HG03064 (cell line): ENCODE data around the gene GTF2A2.
"Not testable (repeated sequence)": the region's sequence is repeated elsewhere in the genome, so short reads cannot be mapped to it uniquely, and the experiment has no call there.

Experiments used
- ATAC-seq: cut with Tn5 transposase; IDR thresholded peaks from one replicate; pipeline ENCODE4 v1.9.1; 2021; ENCODE audit warnings: low read depth; ENCODE audit not compliant: unreplicated experiment

Gene GTF2A2, protein sequence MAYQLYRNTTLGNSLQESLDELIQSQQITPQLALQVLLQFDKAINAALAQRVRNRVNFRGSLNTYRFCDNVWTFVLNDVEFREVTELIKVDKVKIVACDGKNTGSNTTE

DNA sequence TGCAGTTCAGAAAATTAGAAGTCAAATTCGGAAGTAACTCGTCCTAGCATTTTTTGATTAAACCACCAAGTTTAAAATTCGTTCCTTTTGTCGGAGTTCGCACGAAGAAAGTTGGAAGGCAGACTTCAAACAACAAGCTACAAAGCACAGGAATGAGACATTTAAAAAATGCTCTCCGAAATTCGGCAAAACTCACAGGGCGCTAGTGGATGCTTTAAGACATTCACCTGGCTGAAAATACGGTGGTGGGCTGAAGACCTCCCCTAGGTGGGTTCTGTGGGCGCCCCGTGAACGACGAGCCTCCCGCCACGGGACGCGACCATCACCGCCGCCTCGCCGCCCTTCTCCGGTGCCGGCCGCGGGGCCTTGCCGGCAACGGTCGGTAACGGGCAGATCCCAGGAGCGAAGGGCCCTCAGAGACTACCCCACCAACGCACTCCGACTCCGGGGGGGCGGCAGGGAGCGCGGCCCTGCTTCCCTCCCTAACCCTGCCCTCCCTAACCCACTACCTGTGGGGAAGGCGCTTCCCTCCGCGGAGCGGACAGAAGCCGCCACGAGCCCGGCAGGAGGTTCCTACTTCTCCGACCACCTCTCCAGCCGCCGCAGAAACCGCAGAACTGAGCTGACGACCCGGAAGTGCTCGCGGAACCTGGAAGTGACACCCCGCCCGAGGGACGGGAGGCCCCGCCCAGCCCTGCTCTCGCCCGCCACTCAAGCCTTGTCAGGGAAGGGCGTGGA, at the start of gene GTF2A2:
Gene GTF2A2, minus strand, starts transcription at position 619 of the 738 bp plus-strand sequence. CDS start 5,238 bp downstream, outside the sequence.
- peak; percentile 99 for ATAC-seq

DNA sequence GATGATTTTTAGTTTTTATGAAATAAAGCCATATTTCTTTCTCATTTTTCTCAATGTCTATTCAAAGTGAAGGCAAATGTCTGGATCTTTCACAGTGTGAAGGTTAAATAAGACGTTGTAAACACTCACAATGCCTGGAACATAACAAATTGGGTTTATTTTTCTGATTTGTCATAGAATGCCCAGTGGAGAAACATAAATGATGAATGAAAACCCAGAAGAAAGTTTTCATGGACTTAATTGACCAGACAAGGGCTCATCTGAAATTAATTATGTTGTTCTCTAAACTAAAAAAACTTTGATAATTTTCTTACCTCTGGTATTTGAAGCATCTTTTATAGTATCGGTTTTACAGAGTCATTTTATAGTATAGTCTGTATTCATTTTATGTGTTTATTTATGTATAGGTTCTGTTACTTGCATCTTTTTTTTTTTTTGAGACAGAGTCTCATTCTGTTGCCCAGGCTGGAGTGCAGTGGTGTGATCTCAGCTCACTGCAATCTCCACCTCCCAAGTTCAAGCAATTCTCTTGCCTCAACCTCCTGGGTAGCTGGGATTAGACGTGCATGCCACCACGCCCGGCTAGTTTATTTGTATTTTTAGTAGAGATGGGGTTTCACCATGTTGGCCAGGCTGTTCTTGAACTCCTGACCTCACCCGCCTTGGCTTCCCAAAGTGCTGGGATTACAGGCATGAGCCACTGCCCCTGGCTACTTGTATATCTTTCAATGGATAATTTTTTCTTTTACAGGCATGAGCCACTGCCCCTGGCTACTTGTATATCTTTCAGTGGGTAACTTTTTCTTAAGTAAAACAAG, 46.9 kb upstream of the GTF2A2 start:
- ATAC-seq, result no peak

DNA sequence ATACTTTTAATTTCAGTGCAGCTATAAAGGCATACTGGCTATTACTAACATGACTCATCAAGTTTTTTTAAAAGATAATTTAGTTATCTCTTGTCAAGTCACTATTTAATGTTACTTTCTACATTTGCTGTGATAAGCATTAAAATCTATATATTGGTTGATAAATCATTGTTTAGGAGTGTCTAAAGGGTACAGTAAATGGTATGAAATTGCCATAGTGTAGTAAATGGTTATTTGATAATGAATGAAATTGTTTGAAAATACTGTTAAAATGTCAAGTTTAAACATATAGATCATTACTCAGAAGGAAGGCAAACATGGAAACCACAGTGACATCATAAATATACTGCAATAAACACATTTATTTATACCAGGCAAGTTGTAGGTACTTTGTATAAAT, 45.0 kb upstream of the GTF2A2 start:
- no peak for ATAC-seq

DNA sequence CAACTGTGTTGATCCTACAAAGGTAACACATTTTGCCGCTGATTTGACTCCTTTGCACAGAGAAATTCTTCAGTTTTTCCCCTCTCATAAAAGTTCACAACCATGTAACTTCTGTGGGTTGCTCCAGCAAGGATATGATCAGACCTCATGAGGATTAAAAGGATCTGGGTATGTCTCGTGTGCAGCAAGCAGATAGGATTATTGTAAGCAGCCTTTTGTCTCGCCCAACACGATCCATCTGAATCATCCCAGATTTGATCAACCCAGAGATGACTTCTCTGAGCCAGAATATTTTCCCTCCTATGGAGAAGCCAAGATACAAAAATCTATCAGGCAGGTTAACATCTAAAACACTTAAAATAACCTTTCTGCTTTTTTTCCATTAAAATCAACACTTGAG, 44.6 kb upstream of the GTF2A2 start:
- ATAC-seq, result no peak

DNA sequence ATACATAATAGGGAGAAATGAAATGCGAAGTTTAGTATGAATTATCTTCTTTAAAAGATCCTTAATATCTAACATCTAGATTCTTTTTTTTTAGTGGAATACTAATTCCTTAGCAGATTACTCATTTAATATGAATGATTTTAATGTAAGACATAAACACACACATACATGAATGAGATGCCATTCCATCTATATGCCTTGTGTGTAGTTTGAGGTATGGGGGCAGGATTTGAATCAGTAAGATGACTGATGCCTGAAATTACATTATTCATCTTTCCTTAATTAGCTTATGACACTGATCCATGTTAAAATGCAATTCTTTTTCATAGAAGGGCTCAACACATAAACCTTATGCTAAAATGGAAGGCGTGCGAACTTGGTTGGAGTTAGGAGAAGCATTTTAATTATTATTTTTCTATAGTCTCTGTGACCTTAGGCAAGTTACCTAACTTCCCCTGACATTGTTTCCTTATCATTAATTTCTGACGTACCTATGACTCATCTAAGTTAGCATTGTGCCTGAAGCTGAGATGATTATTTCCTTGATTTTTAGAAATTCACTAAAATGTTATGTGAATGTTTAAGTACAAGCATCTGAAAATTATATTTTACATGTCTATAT, 42.6 kb upstream of the GTF2A2 start:
- no peak for ATAC-seq

DNA sequence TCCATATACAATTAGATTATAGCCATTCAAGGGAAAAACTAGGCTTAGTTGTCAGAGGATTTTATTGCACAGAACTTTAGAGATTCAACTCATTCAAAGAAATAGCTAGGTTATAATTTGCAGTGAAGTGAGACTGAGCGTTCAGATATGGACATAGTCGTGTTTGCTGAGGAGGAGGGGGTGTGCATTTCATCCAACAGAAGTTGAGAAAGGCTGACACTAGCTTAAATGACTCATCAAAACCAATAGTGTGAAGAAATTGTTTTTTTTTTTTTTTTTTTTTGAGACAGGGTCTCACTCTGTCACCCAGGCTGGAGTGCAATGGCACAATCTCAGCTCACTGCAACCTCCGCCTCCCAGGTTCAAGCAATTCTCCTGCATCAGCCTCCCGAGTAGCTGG, 40.8 kb upstream of the GTF2A2 start:
- not testable (repeated sequence) for ATAC-seq

DNA sequence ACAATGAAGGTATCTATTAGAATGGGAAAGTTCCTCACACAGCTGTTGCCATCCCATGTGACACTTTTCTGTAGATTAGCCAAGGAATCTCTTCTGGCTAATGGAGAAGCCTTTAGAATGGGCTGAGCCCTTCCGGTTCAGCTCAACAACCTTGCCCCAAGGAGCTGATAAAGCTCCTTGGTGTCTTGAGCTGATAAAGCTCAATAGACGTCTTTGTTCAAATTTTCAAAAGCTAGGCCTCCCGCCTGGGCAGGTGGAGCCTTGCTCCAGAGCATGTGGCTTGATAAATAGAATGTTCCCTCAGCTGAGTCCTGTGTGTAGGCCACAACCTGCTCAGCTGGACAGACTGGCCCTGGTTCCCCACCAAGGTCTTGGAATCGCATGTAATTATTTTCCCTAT, 39.0 kb upstream of the GTF2A2 start:
- no peak for ATAC-seq

DNA sequence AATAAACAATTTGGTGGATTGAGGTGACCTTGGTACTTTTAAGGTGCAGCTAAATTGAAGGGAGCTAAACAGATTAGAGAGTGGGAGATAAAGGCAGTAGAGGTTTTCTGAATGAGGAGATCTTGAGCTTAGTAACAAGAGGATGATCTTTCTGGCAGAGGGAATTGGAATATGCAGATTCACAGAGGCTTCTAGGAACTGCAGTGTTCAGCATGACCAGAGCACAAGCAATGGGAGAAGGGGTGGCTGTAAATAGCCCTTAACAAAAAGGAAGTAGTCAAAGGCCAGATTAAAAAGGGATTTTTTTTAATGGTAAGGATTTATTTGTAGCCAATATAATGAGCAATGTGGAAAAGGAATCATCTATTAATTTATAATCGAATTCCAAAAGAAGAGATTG, 37.5 kb upstream of the GTF2A2 start:
- ATAC-seq, result no peak

DNA sequence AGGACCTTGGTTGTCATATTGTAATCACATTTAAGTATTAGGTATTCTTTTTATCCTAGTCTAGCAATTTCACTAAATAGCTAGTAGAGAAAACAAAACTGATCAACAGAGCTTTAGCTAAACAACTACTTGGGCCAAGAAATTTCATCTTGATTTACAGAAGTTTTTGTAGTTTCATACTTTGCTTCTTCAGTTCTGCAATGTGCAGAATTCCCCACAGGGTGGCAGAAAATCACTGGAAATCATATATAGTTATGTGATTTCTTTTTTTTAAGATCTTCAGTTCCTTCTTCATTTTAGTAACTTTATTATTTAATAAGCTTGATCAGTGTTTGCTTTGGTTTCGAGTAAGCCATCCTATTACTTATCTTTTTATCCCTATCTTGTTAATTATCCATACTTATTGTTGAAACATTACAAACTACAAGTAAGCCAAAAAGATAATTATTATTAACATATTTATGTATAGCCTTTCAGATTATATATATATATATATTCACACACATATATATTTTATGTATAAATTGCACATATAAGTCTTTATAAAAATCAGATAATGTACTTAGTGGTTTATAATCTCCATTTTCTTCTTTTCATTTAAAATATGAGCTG, 34.0 kb upstream of the GTF2A2 start:
- no peak for ATAC-seq

DNA sequence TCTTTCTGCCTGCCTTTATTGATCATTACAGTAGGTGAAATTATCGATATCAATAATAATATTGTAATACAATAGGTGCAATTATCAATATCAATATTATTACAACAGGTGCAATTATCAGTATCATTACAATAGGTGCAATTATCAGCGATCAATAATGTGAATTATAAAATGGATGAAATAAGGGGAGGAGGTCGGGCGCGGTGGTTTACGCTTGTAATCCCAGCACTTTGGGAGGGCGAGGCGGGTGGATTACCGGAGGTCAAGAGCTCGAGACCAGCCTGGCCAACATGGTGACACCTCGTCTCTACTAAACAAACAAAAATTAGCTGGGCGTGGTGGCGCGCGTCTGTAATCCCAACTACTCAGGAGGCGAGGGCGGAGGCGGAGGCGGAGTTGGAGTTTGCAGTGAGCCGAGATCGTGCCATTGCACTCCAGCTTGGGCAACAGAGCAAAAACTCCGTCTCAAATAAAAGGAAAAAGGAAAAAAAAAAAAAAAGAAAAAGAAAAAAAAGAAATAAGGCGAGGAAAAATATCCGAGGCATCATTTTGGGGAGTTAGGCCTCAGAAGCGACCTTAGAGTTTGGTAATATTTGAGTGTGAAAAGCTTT, 32.4 kb upstream of the GTF2A2 start:
- no peak for ATAC-seq

DNA sequence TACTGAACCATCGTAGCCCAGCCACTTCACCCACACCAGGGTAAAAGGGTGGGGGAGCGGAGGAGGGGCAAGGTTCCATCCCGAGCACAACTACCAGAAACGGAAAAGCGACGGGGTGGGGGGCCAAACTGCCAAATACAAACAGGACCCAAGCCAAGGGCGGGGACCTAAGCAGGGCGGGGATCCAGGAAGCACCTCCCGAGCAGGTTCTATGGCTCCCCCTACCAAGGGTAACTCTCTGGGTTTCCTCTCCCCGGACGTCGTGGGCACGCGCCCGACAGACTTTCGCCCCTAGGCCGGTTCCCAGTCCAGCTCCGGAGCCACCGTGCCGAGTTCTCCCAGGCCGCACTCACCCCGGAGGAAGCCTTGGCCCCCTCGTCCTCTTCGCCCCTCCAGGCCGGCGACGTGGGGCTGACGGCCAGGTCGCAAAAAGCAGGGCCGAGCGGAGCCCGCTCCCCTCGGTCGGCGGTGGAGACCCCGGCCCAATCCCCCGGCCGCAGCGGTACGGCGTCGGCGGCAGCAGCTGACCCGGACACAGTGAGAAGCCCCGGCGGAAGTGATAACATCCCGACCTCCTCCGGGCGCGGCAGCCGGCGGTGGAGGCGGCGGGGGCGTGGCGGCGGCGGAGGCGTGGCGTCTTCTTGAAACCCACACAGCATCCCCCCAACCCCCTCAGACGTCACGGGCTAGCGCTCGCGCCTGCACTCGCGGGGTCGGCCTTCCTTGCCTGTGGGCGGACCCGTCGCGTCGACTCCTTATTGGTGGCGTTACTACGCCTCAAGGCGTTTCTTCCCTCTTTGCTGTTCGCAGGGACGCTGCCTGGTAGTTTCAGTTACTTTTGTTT, 31.7 kb upstream of the GTF2A2 start, which contains the start of gene BNIP2:
Gene BNIP2, minus strand, starts transcription at position 539 of the 844 bp plus-strand sequence. CDS start 6,863 bp downstream, outside the sequence.
- peak; percentile 74 for ATAC-seq

DNA sequence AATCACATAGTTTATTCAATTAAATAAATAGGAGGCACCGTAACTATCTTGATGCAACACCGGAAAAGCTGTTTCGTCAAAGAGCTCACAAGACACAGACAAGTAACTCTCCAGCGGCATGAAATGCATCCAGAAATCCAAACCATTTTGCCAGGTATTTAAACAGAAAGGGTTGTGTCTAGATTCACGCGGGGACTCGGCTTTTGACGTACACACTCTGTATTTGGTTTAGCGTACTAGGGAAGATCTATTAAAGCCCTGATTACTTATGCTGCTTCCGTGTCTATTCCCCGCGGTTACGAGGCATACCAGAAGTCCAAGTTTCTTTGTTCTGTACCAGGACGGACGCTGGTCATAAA, 31.1 kb upstream of the GTF2A2 start:
- ATAC-seq, result peak; percentile 3

DNA sequence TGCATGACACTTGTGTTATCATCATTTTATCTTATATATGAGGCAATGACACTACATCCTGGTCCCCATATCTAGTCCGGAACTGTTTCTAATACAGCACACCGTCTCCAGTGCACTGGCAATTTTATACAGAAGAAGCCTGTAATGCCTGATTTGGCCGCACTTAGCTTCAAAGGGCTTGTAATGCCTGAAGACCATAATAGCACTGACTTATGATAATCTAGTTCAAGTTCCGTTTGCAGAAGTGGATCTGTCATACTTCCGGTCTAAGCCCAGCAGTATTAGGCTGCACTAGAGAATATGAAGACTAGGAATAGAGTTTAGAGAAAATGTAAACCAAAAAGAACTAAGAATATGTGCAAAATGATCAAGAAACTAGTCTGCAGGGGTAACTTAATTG, 30.5 kb upstream of the GTF2A2 start:
- ATAC-seq, result no peak

DNA sequence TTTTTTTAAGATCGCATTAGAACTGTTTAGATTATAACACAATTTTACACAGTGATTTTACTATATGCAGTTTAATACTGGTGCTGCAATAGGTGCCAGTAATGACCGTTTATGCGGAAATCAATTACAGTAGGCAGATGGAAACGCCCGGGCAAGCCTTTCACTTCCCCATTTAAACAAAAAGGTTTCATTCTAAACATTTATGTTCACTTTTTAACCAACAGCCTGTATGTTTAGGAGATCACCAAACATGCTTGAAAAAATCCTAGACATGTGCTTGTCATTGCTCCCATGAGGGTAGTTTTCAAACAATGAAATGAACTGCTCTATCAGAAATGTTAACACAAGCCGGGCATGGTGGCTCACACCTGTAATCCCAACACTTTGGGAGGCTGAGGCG, 29.1 kb upstream of the GTF2A2 start:
- no peak for ATAC-seq

DNA sequence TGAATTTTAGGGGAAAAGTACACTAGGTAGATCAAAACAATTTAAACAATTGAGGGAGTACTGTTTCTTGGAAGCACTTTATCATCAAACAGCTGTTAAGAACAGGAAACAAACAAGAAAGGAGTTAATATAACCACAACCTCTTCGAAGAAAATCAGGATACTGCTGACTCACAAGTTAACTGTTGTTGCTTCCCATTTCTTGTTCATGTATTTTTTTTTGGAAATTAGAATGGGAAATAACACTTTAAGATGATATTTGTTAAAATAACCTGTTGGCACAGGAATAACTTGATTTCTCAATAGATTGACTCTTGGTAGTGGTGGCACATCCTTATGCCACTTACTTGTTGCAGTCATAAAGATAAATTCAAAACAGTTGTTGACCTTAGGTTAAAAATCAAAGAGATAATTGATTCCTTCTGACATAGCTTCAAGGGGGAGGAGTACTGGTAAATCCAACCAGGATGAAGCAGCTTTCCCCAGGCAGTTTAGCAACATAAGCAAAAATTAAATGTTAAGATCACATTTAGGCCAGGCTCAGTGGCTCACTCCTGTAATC, 28.5 kb upstream of the GTF2A2 start:
- ATAC-seq, result no peak

DNA sequence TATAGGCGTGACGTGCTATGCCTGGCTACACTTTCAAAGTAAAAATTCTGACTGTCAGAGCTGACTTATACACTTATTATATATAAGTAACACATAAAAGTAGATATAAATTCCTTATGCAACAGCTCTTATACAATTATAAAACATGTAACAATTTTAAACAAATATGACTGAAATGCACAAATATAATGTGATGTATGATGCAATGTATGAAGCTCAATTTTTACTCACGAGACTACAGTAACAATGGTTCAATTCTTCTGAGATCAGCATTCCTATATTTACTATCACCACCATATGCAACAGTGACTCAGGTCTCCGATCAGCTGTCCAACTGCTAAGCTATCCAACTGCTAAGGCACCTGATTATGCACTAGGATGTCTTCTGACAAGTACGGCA, 23.6 kb upstream of the GTF2A2 start:
- ATAC-seq, result no peak

DNA sequence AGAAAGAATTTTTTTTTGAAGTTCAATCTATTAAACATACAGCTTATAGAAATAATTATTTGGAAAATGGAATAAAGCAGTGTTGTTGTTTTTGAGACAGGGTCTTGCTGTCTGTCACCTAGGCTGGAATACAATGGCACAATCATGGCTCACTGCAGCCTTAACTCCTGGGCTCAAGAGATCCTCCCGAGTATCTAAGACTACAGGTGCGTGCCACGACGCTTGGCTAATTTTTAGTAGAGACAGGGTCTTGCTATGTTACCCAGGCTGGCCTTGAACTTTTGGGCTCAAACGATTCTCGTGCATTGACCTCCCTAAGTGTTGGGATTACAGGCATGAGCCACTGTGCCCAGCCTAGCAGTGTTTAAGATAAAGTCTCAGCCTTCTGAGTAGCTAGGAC, 23.0 kb upstream of the GTF2A2 start:
- ATAC-seq, result no peak

DNA sequence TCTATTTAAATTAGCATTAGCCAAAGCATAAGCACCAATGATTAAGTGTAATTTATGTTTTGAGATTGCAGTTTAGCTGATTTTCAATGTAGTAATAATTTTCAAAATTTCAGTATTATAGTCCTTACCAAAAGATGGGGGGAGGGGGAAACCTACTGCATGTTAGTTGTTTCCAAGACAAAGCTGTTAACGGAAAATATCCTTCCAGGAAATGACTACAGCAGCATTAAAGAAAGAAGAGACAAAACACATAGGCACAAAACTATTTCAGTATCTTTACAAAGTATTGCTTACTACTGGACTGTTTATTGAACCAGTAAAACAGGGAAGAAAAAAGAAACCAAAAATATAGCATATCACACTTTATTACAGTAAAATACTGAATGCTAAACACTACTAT, 21.3 kb upstream of the GTF2A2 start:
- ATAC-seq, result no peak

DNA sequence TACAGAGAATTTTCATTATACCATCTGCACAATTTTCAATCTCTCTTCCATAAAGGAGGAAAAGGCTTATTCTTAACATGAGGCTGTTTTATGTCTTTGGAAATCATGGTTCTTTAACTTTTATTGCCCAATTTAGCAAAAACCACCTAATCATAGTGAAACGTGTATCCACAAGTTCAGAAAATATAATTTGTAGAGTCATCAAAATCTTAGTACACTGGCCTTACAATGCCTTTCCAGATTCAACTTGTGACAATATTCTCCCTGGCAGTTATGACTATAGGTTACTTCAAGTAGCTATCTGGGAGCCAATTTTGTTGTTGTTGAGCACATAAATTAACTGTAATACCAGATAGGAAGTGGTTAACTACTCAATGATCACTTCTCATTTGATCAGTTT, 20.9 kb upstream of the GTF2A2 start:
- no peak for ATAC-seq
